HG02623 (cell line): ENCODE results near the gene CALHM3.
"Not testable (repeated sequence)": the region's sequence is repeated elsewhere in the genome, so short reads cannot be mapped to it uniquely, and the experiment has no call there.

Source experiments
- ATAC-seq: cut with Tn5 transposase; IDR thresholded peaks from one replicate; pipeline ENCODE4 v1.9.1; 2021; ENCODE audit warnings: moderate library complexity; ENCODE audit not compliant: unreplicated experiment

The CALHM3 gene

DNA sequence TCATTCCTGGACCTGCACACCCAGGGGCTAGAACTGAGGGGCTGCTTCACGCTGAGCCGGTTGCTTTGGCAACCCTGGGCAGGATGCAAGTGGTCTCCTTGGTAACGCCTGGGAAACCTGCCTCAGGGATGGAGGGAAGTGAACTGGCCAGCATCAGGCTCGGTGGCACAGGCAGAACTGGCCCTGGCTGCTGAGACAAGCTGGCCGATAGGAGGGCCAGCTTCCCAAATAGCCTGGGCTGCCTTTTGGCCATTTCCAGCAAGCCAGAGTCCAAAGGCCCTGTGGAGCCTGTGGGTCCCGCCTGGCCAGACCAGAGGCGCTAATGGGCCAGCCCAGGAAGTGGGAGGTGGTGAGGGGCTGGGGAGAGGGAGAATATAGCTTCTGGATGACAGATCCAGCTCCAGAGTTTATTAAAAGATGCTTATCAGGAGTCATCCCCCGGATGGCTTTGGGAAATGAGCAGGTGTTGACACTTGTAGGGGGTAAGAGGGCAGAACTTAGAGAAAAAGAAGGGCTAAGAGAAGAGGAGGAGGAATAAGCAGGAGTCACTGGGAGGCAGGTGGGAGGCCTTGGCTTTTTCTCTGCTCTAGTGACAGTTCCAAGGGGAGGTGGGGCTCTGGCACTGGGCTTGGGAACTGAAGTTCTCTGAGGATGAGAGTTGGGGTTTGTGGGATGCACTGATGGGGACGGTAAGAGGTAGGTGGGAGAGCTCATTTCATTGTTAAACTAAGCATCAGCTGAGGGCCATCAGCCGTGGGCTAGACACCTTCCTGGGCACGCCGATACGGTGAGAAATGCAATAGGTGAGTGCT lies 24.0 kb upstream of the CALHM3 start:
- no peak for ATAC-seq

DNA sequence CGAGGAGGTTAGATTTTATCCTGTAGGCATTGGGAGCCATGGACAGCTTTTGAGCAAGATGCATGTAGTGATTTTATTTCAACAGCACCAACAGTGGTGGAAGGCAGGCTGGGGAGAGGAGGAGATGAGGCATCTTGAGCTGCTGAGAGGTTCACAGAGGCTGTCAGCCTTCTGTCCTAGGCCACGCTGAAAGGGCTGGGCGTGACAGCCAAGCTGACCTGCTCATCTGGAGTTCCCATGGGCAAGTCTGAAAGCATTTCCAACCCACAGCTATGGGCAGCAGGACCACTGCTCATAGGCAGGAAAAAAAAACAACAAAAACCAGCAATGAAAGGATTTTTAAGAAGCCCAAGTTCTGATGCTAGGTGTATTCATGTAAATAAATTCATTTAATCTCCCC lies 22.1 kb upstream of the CALHM3 start:
- ATAC-seq = no peak

DNA sequence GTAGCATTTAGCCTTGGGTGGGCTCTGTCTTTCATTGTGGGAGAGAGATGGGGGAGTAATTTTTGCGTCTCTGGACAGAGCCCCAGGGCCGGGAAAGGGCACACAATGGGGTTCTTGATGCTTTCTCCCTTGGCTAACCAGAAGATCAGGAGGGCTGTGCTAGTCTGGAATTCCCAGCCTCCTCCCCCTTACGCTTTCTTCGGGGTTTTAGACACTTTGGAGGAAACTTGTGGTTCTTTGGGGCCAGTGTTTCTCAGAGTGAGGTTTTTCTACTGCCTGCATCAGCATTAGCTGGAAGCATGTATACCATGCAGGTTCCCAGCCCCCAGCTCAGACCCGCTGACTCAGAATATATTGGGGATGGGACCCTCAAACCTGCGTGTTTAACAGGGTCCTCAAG lies 21.4 kb upstream of the CALHM3 start:
- ATAC-seq = no peak

DNA sequence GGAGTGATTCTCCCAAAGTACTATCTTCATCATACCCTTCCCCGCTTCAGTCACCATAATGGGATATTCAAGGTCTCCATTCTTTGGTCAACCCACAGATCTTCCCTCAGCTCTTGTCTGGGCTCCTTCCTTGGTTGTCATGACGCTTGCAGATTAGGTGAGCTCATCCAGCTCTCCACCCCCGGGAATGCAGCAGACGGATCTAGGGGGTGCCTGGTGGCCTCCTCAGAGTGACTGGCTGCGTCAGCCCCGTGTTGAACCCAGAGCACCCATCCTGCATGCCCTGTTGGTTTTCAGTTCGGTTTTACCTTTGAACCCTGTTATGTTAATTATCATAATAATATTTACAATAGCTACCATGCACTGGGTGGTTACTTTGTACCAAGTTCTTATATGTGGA lies 20.8 kb upstream of the CALHM3 start:
- no peak for ATAC-seq

DNA sequence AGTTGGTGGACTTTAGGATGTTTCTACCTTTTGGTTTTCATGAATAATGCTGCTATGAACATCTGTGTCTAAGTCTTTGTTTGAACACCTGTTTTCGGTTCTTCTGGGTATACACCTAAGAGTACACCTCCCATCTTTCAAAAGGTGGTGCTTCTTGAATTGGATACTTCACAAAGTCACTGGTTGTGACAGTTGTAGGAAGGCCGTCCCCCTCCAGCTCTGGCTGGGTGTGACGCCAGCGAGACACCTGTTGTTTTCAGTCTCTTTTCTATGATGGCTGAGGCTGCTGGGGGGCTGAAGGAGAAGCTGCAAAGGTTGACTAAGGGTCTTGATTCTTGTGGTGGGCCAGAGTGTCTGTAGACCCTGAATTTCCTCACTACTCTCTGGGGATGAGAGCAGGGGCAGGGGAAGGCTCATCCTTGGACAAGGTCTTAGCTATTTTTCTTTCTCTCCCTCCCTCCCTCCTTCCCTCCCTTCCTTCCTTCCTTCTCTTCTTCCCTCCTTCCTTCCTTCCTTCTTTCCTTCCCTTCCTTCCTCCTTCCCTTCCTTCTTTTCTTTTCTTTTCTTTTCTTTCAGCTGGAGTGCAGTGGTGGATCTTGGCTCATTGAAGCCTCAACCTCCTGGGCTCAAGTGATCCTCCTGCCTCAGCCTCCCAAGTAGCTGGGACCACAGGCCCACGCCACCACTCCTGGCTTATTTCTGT lies 20.0 kb upstream of the CALHM3 start:
- no peak for ATAC-seq

DNA sequence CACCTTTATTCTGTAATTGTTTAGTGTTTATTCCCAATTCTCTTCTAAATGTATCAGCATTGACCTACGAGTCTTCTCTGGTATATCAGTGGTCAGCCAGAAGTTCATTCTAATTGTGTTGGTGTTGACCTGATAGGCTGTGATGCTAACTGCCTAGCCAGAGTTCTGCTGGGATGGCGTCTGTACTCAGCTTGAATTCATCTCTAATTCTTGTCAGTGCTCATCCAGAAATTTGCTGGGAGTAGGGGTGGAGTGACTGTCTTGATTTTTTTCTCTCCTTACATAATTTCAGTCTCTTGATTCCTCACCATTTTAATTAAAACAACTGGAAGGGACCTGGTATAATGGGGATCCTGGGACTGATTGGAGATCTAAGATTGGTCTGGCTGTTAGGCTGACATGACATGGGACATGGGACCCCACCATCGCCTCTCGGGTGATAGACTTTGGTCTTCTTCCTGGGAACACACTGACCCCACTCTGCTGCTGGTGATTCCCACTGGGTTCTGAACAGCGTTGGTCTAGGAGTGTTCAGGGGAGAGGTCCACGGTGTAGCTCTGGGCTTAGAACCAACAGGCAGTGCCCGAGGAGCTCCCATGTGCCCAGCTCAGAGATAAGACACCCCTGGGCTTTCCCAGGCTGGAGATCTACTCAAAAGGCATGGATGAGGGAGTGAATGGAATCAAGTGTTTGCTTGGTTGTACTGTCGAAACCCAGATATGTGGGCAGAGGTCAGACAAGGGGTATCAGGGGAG lies 18.3 kb upstream of the CALHM3 start:
- ATAC-seq = no peak

DNA sequence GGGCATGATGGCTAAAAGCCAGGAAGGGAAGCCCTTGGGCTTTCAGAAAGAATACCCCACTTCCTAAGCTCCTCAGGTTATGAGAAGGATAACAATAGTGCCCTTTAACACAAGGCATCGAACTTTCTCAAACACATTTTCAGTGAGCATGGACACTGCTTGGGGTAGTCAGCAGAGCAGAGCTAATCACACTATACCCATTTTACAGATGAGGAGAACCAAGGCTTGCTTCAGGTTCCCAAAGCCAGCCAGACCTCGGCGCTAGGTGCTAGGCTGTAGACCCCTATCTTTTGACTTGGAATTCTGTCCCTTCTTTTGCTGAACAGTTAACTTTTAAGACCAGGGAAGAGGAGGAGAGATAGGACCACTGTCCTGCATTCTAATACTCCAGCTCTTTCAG lies 16.3 kb upstream of the CALHM3 start:
- no peak for ATAC-seq

DNA sequence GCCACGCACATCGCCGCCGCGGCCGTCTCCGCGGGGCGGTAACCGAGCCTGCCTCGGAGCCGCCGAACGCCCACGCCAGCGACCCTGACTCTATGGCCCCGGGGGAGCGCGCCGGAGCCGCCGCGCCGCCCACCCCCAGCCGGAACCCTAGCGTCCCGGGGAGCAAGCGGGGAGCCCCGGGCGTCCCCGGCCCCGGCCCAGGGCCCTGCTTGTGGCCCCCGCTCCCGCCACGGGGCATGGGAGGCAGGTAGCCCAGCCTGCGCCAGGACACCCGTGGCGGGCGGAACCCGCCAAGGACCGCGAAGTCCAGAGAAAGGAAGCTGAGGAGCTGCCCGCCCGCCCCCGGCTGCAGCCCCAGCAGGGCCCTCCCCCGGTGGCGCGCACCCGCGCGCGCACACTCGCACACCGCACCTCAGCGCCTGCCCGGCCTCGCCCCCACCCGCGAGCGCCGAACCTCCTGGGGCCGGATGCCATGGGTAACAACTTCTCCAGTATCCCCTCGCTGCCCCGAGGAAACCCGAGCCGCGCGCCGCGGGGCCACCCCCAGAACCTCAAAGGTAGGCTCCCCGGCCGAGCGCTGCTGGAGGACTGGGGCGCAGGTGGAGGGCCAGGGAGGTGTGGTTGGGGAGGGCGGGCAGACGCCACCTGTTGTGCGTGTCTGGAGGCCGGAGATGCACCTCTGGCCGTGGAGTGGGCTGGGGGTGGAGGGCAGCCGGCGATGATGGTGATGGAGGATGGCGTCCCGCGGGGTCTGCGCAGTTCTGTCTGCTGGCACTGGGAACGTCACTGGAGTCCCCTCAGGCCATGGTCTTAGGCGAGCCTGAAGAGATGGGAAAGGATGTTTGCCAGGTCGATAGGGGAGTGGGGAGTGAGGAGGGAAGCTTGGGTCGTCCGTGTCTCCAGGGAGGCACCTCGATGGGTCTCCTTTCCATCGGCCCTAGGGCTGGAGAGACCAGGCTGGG lies 15.2 kb upstream of the CALHM3 start:
- no peak for ATAC-seq

DNA sequence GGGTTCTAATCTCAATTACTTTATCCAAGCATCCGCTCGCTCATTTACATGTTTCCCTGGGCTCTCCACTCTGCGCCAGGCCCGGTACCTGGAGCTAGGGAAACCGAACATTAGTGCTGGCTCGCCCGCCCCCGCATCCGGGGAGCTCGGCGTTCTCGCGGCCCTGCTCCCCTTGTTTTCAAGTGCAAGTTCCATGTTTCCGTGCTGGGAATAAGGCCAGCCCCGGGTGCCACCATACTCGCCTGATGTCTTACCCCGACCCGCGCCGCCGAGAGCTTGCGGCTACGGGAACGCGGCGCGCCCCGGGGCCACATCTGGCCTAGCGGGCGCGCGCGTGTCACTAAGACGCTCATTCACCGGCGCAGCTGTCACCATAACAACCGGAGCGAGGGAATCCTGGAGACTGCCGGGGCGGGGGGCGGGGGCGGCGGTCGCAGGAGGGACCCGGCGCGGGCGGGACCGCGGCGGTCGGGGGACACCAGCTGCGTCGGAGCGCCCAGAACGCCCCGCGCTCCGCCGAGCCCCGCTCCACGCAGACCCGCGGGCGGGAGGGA lies 14.4 kb upstream of the CALHM3 start, which contains the start of gene NEURL1:
Gene NEURL1 (plus strand): TSS at position 344 of the 554 bp plus-strand sequence. CDS start 683 bp downstream, outside the sequence.
- ATAC-seq = no peak

DNA sequence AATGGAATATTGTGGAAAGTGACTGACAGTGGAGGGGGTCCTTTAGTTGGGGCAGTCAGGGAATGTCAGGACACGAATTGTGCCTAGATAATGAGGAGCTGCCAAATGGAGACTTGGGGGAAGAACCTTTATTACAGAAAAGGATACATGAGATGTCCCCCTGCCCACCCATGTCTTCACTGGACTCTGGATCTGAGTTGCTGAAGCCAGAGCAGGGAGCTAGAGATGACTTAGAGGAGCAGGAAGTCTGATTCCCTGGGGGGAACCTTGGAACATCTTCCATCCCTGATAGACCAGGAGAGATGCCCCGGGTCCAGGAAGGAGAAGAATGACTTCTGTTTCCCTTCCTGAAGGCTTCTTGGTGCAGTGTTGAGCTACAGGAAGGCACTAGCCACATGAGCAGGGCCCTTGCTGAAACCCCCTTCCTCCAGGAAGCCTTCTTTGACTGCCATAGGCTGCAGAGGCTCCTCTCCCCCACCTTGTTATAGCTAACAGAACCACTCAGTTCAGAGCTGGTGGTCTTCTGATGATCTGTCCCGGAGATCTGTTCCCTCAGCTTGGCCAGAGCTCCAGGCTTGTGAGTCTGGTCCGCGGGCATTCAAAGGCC lies 13.7 kb upstream of the CALHM3 start:
- ATAC-seq = no peak

DNA sequence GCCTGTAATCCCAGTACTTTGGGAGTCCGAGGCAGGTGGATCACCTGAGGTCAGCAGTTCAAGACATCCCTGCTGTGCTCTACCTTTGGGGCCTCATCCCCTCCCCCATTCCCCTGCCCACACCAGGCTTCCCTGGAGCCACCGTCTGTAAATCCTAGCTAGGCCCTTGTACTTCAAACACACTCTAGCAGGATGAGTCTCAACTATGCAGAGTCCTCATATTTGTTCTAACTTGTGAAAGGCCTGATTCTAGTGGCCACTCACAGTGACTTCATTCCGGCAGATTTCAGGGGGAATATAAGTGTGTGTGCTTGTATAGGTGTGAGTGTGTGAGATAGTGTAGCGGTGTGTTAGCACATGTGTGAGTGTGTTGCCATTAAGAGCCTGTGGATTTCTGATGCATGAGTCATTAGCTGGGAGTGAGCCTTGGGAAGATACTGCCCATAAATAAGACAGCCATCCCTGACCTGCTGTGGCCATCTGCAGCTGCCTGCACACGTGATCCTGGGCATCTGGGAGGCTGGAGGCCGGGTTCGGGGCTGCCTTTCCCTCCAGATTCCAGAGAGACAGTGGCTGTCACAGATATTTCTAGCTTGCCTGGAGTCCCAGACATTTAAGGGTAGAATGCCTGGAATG lies 12.8 kb upstream of the CALHM3 start:
- ATAC-seq = no peak

DNA sequence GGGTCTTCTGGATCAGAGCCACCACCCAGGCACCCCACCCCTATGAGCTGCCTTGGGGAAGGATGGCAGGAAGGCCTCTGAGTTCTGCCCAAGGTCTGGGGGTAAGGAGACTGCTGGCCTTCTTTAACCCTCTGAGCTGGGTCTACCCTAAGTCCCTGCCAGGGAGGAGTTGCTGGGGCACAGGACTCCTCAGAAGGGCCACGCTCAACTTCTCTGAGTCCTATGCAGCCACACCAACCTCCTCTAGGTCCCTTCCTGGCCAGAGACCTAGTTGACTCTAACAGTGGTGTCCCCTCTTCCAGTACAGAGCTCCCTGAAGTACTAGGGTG lies 11.9 kb upstream of the CALHM3 start:
- no peak for ATAC-seq

DNA sequence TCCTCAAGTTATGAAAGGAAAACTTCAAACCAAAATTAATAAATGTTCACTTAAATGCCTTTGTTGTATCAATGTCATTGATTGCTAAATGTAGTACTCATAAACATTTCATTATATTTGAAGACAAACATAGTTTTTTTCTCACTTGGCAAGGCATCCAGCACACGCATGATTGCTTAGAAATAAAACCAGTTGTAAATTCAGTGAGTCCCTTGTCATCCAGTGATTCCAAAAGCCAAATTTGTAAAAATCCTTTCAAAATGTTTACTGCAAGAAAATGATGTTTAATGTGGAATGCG lies 8.3 kb upstream of the CALHM3 start:
- ATAC-seq = no peak

DNA sequence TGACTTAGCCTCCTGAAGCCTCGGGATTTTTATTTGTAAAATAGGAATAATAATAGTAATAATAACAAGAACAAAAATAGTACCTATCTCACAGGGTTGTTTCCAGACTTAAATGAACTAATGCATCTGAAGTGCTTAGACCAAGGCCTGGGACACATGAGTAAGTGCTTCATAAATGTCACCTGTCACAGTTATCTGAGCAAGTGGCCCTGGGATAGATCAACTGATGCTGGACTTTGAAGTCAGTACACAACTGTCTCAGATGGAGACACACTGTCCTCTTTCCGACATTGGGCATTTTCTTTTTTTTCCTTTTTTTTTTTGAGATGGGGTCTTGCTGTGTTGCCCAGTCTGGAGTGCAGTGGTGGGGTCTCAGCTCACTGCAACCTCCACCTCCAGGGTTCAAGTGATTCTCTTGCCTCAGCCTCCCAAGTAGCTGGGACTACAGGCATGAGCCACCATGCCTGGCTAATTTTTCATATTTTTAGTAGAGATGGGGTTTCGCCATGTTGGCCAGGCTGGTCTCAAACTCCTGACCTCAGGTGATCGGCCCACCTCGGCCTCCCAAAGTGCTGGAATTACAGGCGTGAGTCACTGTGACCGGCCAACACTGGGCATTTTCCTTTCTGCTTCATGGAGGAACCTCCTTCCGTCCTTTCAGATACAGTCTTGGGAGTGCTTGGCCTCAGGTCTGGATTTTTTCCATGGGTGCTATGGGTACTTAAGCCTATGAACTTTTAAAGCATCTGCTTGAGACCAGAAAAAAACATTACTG lies 7.8 kb upstream of the CALHM3 start:
- ATAC-seq = not testable (repeated sequence)

DNA sequence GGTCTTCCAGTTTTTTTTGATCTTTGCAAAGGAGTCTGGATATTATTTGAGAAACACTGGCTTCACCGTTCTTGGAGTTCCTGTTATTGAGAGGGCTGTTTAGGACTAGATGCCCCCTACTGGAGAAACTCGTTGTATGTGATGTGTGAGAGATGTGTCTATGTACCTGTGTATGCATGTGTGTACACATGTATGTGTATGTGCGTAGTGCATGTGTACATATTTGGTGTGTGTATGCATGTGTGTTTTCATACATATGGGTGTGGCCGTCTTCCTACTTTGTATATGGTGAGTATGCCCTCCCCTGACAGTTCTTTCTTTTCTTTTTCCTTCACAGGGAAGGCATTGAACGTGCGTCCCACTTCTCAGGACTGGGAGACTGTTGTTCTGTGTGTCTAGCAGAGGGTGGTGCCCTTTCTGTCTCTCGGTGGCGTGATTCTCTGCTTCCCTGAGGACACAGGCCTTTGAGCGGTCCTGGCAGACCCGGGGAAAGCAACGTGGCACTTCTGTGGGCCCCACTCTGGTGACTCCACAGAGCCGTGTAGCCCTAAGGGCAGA lies 3.0 kb upstream of the CALHM3 start:
- no peak for ATAC-seq

DNA sequence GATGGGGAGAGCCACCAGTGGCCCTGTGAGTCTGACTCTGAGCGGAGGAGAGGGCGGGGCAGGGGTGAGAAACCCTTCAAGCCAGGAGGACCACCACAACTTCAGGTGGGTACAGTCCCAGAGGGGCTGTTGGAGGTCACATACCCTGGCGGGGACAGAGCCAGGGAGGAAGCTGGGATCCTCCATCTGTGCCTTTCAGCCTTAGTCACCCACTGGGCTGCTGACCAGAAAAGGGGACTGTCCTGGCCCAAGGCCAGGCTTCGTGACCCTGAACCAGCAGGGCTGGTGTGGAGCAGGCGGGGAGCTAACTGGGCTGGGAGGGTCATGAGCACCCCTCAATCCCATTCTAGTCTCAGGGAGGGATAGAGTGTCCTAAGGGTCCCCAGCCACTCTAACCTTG lies 1.5 kb upstream of the CALHM3 start:
- ATAC-seq = no peak

DNA sequence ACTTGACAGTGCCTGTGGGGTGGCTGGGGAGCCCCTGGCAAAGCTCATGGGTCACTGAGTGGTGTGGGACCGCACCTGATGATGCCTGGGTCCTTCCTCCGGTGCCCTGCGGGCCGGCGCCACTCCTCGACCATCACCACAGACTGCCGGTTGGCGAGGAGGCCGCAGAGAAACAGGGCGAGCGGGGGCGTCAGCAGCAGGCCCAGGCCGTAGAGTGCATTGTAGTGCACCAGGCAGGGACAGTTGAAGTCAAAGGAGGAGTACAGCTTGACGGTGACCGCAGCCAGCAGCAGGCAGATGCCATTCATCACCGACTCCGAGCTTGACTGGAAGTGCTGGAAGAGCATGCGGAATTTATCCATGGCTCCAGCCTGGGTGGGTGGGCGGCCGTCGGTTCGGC lies 369 bp downstream of the CALHM3 start:
- ATAC-seq = no peak

DNA sequence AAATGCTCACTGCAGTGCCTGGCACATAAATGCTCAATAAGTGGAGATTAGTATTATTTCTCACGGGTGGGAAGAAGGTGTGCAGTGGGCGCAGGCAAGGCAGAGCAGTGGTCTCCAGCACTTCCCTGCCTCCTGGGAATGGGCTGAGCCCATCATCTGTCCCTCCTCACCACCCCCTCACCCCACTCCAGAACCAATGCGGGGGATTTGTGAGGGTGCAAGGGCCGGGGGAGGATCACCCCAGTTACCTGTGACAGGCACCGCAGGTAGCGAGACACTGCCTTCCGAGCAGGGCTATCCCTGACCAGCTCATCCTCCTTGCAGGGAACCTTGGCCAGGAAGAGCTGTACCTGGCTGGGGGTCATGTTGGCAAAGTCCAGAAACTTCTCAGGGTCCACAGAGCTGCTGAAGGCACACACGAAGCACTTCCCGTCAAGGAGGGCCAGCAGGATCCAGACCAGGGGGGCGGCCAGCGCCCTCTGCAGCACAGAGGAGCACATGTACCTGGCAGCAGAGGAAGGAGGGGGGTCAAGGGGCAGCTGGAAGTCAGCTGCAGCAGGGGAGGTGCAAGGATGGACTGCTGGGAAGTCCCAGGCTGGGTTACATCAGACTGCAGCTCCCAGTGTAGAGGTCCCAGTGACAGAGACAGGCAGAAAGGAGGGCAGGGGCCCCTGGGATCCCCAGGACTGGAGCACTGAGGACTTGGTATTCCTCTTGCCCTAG lies 2.8 kb downstream of the CALHM3 start:
- ATAC-seq = no peak
